DOHH2 (cell line): ENCODE measurements around the gene DNMT1.

Source experiments
- CTCF ChIP-seq: fragments of 200-600 bp; sonication (generic); IDR thresholded peaks from one replicate; pipeline ENCODE4 v1.5.1; 2014; ENCODE audit warnings: antibody characterized with exemption, mild to moderate bottlenecking, low read depth, low read length; ENCODE audit not compliant: poor library complexity, severe bottlenecking
- EZH2phosphoT487 ChIP-seq: fragments of 200-600 bp; sonication (generic); IDR thresholded peaks from 2 replicates; pipeline ENCODE4 v1.6.1; 2017; ENCODE audit warnings: borderline replicate concordance, mild to moderate bottlenecking, antibody characterized with exemption, low read length, moderate library complexity, mixed read lengths

- TF ChIP-seq CTCF: peak; percentile 93
- TF ChIP-seq EZH2phosphoT487: no peak
These were observed 81.7 kb downstream of the DNMT1 start for GRCh38 chr19:10112895-10113591.
